ENCODE measurements around the gene ERN1. TPM values are rescaled to one million over a fixed set of nuclear protein-coding genes. Genes with fewer than 3 reads are reported as not detected.
A peak's percentile ranks its signal among the peaks of the same experiment; 100 is the strongest.

The ERN1 gene
- total and polyA plus RNA-seq, 2 of the 13 experiments (the other 11 are each of a cell fraction or from before 2014, with no cell fraction given) = 6.0 to 12.7 TPM

DNA sequence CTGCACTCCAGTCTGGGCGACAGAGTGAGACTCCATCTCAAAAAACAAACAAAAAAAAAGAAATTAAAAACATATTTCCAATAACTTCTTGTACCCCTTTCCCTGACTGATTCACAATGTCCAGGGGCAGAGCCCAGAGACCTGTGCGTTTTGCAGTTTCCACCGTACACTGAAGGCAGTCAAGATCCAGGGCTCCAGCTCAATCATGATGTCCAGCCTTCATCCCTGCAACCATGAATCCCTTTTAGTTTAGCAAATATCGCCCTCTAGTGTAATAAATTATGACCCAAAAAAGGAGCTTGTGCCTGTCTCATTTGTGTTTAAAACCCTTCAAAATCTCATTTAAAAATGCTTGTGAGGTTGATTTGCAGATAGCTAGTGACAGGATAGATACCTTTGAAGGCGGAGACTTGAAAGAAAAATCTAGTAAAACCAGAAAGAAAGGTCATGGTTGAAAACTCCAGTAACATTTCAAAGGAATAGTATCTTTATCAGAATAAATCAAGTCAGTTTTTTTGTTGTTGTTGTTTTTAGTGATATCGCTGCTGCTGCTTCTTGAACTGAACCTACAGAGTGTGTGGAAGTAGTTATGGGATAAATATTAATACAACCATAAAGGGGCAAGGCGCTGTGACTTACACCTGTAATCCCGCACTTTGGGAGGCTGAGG, 3.7 kb upstream of the ERN1 start (continued):
- TF ChIP-seq, protein P1, sequence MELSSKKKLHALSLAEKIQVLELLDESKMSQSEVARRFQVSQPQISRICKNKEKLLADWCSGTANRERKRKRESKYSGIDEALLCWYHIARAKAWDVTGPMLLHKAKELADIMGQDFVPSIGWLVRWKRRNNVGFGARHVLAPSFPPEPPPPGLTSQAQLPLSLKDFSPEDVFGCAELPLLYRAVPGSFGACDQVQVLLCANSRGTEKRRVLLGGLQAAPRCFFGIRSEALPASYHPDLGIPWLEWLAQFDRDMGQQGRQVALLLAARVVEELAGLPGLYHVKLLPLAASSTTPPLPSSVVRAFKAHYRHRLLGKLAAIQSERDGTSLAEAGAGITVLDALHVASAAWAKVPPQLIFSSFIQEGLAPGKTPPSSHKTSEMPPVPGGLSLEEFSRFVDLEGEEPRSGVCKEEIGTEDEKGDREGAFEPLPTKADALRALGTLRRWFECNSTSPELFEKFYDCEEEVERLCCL (CRISPR knock-in tag; IDR thresholded peaks at IDR 0.05; ENCODE audit: borderline replicate concordance) = no peak
- no peak for TF ChIP-seq ZFX (CRISPR knock-in tag; IDR thresholded peaks at IDR 0.05; ENCODE audit: low read depth)
- TF ChIP-seq ZNF24 (IDR thresholded peaks at IDR 0.05) = no peak
- TF ChIP-seq MBNL3 (CRISPR knock-in tag; conservative IDR thresholded peaks at IDR 0.05) = no peak
- TF ChIP-seq ZNF432 (CRISPR knock-in tag; IDR thresholded peaks at IDR 0.05; ENCODE audit: borderline replicate concordance) = no peak
- TF ChIP-seq HOXA7 (CRISPR knock-in tag; IDR thresholded peaks at IDR 0.05) = no peak
- no peak for TF ChIP-seq ZKSCAN1 (IDR thresholded peaks at IDR 0.05; ENCODE audit: low read length)
- no peak for TF ChIP-seq SPEN (CRISPR knock-in tag; IDR thresholded peaks at IDR 0.05; ENCODE audit: low read depth)
- TF ChIP-seq MAFK (conservative IDR thresholded peaks at IDR 0.05 in 1 of 2, IDR thresholded peaks at IDR 0.05 in 1 of 2; ENCODE audit: low read length in 2 of 2) = no peak
- TF ChIP-seq, protein P2, sequence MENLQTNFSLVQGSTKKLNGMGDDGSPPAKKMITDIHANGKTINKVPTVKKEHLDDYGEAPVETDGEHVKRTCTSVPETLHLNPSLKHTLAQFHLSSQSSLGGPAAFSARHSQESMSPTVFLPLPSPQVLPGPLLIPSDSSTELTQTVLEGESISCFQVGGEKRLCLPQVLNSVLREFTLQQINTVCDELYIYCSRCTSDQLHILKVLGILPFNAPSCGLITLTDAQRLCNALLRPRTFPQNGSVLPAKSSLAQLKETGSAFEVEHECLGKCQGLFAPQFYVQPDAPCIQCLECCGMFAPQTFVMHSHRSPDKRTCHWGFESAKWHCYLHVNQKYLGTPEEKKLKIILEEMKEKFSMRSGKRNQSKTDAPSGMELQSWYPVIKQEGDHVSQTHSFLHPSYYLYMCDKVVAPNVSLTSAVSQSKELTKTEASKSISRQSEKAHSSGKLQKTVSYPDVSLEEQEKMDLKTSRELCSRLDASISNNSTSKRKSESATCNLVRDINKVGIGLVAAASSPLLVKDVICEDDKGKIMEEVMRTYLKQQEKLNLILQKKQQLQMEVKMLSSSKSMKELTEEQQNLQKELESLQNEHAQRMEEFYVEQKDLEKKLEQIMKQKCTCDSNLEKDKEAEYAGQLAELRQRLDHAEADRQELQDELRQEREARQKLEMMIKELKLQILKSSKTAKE (CRISPR knock-in tag; IDR thresholded peaks at IDR 0.05; ENCODE audit: borderline replicate concordance) = no peak
- no peak for TF ChIP-seq ZNF441 (CRISPR knock-in tag; IDR thresholded peaks at IDR 0.05; ENCODE audit: borderline replicate concordance)
- TF ChIP-seq, protein P3, sequence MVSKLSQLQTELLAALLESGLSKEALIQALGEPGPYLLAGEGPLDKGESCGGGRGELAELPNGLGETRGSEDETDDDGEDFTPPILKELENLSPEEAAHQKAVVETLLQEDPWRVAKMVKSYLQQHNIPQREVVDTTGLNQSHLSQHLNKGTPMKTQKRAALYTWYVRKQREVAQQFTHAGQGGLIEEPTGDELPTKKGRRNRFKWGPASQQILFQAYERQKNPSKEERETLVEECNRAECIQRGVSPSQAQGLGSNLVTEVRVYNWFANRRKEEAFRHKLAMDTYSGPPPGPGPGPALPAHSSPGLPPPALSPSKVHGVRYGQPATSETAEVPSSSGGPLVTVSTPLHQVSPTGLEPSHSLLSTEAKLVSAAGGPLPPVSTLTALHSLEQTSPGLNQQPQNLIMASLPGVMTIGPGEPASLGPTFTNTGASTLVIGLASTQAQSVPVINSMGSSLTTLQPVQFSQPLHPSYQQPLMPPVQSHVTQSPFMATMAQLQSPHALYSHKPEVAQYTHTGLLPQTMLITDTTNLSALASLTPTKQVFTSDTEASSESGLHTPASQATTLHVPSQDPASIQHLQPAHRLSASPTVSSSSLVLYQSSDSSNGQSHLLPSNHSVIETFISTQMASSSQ (IDR thresholded peaks at IDR 0.05; ENCODE audit: low read depth) = no peak
- TF ChIP-seq, protein P3 (CRISPR knock-in tag; IDR thresholded peaks at IDR 0.05; ENCODE audit: borderline replicate concordance) = no peak
- no peak for TF ChIP-seq ZNF543 (CRISPR knock-in tag; IDR thresholded peaks at IDR 0.05)
- TF ChIP-seq, protein P4, sequence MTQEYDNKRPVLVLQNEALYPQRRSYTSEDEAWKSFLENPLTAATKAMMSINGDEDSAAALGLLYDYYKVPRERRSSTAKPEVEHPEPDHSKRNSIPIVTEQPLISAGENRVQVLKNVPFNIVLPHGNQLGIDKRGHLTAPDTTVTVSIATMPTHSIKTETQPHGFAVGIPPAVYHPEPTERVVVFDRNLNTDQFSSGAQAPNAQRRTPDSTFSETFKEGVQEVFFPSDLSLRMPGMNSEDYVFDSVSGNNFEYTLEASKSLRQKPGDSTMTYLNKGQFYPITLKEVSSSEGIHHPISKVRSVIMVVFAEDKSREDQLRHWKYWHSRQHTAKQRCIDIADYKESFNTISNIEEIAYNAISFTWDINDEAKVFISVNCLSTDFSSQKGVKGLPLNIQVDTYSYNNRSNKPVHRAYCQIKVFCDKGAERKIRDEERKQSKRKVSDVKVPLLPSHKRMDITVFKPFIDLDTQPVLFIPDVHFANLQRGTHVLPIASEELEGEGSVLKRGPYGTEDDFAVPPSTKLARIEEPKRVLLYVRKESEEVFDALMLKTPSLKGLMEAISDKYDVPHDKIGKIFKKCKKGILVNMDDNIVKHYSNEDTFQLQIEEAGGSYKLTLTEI (CRISPR knock-in tag; conservative IDR thresholded peaks at IDR 0.05) = no peak
- TF ChIP-seq ZNF263 (CRISPR knock-in tag; IDR thresholded peaks at IDR 0.05) = peak; percentile 92
- TF ChIP-seq ARNT (IDR thresholded peaks at IDR 0.05) = no peak
- no peak for TF ChIP-seq NR3C1 (CRISPR knock-in tag; IDR thresholded peaks at IDR 0.05)
- TF ChIP-seq SMAD1 (CRISPR knock-in tag; IDR thresholded peaks at IDR 0.05; ENCODE audit: borderline replicate concordance, low read depth) = no peak
- no peak for TF ChIP-seq ZNF883 (CRISPR knock-in tag; IDR thresholded peaks at IDR 0.05; ENCODE audit: not compliant biosample characterization)
- TF ChIP-seq ADNP (CRISPR knock-in tag; IDR thresholded peaks at IDR 0.05) = no peak

Measured in HepG2 (cell line).